DLD1 (cell line): ENCODE measurements around the gene GNAI1.

ENCODE experiments used
- in situ Hi-C: cut with HindIII; loops from 2 replicates; pipeline ENCODE4 v1.10.0; 2017; ENCODE audit warnings: low sequenced_read_pairs

Gene GNAI1

DNA sequence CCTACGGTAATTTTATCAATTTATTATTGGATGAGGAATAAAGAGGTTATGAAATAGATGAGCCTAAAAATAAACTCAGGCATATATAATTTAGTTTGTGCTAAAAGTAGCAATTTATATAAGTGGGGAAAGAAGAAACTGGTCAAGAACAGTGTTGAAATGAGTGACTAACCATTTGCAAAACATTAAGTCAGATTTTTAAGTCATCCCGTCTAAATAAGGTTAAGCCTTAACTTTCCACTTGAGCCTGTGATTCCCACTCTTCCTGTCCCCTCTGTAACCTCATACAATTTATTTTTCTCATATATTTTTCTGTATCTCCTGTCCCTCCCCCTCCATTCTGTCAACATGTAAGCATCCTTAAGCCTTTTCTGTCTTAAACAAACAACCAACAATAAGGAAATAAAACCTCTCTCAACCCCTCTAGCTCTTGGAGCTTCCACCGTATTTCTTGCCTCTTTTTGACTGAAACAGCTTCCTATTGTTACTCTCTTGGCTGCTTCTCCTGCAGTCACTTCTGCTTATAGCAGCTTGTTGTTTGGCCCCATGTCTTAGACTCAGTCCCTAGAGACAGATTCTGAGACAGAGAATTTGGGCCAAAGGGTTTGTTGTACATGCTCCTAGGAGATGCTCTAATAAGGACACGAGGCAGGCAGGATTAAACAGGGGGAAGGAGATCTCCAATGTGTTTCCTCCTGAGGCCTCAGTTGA, 109.7 kb downstream of the GNAI1 start:
- in situ Hi-C loops = no loop called here

DNA sequence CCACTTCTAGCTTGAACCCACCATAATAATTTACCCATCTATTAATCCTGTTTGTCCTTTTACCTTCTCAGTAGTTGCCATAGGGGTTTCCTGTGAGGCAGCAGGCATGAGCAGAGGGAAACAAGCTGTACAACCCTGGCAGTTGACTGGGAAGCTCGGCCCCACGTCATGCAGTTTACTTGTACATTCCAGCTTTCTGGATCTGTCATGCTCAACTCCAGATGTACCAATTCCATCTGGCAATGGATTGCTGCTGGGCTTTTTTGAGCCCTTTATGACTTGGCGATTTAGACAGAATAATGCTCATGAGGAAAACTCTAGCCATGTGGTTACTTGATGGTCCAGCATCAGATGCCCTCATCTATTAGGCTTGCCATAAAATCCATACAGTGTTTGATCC, 112.5 kb downstream of the GNAI1 start:
- in situ Hi-C loops = no loop called here

DNA sequence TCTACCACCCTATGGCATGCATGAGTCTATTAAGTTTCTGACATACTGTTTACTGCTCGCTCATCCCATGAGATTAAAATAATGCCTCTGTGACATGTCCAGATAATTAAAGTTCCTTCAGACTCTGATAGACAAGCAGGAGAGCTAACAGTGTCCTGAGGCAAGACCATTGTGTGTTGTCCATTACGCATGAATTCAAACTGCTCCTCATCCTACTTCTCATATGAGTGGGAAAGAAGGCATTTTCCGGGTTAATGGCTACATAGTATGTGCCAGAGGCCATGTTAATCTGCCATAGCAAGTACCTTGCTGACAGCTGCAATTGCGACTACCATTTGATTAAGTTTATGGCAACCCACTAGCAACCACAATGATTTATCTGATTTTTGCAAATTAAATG, 113.3 kb downstream of the GNAI1 start:
- in situ Hi-C loops = no loop called here

- in situ Hi-C loops = no loop called here
Observed at GRCh38 chr7:80249184-80249583, 114.6 kb downstream of the GNAI1 start.

DNA sequence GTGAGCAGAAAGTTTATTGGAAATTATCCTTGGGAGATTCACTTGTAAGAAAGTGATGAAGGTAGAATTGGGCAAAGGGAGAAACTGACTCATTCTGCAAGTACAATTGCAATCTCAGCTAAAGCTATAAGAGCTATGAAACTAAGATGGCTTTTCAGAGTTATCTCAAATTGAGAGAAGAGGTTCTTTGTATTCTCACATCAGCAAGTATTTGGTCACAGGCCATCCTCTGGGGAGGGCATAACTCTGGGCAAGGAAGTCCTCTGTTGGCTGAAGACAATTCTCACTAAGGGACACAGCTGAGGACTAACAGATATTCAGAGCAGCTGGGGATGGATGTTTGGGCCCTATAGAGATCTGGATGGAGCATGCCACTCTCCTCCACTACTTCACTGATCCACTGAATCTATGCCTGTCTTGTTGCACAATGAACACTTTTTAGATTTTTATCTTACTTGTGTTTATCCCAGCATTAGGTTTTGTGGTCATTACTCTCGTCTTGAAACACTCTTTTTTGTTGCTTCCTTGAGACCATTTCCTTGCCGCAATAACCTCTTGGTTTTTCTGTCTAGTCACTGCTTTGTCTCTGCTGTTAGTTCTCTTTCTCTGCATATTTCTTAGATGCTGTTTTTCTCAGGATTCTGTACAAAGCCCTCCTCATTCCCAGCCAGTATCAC, 115.1 kb downstream of the GNAI1 start:
- in situ Hi-C loops = no loop called here

- in situ Hi-C loops = no loop called here
Observed at GRCh38 chr7:80253237-80253636, 118.6 kb downstream of the GNAI1 start.

DNA sequence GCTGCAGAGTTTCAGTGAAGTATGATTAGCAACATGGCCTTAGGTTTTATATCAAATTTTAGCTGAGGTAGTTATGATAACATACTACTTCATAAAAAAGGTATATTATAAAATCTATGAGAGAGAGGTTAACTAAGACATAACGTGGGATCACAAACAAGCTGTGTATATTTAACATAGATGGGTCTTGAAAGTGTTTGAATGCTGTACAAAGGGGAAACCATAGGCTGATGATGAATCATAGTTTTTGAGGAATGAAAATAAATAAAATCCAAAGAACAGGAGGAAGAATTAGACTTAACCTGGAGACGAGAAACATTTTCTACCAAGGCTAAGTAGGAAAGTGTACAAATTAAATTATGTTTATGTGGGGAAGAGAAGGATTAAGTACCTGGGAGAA, 119.0 kb downstream of the GNAI1 start:
- in situ Hi-C loops = no loop called here

DNA sequence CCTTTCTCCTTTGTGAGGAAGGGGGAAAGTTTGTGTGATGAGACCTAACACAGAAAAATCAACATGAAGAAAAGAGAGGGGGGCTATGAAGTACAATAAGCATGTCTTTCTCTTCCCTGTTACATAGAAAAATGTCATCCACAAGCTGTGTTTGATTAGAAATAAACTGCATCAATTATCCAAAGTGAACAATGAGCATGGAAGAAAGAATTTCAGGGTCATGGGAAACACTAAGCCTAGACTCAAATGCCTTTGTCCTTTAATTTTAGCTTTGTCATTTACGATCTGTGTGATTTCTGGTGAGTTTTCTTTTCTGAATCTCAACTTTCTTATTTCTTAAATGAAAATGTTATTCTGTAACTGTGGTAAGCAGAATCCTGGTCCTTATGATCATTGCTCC, 121.0 kb downstream of the GNAI1 start:
- in situ Hi-C loops = no loop called here

- in situ Hi-C loops = no loop called here
Observed at GRCh38 chr7:80257756-80258155, 123.1 kb downstream of the GNAI1 start.

DNA sequence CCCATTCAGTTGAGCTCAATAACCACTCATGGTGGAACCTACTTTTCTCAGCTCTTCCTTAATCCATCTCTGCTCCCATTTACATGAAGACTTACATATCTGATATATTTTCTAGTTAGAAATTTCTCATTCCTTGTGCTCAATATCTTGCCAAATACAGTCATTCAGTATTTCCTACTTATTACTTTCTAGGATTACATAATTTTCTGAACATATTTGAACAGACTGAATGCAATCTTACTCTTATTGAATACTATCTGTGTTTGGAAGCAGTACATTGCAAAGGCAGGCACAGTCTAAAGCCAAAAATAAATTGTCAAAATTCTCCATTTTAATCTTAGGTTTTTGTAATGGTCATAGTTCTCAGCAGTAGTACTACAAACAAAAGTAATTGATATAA, 126.0 kb downstream of the GNAI1 start:
- in situ Hi-C loops = no loop called here

- in situ Hi-C loops = no loop called here
Observed at GRCh38 chr7:80263333-80263732, 128.7 kb downstream of the GNAI1 start.

DNA sequence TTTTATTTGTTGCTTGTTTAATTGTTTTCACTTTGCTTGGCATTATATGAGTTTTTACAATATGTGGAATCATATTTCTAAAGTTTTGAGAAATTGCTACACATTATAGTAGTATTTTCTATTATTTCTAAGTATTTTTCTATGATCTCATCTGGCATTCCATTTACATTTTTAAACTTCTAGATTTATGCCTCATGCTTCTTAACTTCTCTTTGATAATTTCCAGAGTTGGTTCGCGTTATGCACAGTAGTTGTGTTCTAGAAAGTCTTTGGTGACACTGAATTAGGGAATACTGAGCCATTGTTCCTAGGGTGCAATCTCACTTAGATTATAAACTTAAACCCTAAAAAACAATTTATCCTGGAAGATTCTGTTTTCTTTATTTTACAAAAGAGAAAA, 129.2 kb downstream of the GNAI1 start:
- in situ Hi-C loops = no loop called here

- in situ Hi-C loops = no loop called here
Observed at GRCh38 chr7:80264769-80265495, 130.3 kb downstream of the GNAI1 start.

GRCh38 chr7:80272560-80273239, 138.1 kb downstream of the GNAI1 start:
- in situ Hi-C loops = no loop called here

DNA sequence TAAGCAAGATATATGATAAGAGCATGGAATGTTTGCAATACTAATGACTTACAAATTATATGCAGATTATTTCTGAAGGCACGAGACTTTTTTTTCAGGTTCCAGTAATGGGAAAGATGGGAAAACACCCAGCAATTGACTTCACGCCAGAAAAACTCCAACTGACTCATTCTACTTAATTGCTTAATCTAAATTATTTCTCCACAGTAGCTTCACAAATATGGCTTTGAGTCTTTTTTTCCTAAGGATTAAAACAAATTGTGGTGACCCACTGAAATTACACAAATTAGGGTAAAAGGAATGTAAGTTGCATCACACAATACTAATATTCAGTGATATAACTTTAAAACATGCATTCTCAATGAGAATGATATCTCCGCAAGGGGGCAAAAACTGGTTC, 138.7 kb downstream of the GNAI1 start:
- in situ Hi-C loops = no loop called here

- in situ Hi-C loops = no loop called here
Observed at GRCh38 chr7:80275192-80275605, 140.6 kb downstream of the GNAI1 start.
